IPS-NIHi11 (cell line): ENCODE data around the gene ATG101.
A peak's percentile ranks its signal among the peaks of the same experiment; 100 is the strongest.
"Not testable (repeated sequence)": the region's sequence is repeated elsewhere in the genome, so short reads cannot be mapped to it uniquely, and the experiment has no call there.

Experiments used
- DNase-seq: peaks from one replicate; pipeline ENCODE4 v3.0.0; 2012; ENCODE audit warnings: mixed read lengths, low spot score

Gene ATG101

DNA sequence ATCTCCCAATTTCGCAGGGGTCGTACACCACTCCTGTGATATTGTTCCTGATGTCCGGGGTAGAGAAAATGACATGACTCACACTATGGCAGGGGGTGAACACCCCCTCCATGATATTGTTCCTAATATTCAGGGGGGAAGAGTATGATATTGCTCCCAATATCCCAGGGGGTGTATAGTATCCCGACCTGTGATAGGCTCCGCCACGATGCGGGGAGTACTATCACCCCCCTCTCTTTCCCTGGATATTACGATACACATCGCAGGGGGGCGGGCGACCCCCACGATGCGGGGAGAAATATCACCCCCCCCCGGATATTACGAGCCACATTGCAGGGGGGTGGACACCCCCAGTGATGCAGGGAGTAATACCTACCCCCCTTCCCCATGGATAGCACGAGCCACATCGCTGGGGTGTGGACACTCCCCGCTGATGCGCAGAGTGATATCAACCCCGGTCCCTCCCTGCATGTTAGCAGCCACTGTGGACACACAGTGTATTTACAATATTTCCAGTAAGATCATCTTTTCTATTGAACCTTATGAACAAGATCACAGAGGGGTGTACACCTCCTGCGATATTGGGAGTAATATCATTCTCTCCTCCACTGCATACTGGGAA is 27.4 kb downstream of the ATG101 start:
- no peak for DNase-seq

DNA sequence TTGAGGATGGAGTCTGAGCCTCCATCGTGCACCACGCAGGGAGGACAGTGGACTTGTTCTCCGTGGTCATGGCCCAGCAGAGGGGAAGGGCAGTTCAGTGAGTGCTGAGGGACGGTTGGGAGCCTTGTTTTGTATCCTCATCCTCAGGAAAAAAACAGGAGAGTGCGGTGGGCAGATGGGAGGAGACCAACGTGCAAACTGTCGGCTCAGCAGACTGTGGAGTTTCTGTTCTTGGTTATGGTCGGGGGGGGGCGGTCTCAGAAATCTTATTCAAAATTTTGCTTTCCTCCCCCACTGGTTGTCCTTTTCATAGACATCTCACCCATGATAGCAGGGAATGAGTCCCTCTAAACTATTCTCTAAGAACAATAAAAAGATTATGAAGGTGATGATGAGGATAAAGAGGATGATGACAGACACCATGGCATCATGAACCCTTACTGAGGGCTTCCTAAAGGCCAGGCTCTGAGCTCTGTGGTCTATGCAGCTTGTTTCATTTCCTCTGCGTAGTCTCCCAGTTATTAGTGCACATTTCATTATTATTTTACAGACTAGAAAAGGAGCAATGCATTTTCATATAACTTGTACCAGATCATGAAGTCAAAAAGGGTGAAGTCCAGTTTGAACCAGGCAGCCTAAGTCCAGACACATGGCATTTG is 34.8 kb downstream of the ATG101 start:
- not testable (repeated sequence) for DNase-seq

DNA sequence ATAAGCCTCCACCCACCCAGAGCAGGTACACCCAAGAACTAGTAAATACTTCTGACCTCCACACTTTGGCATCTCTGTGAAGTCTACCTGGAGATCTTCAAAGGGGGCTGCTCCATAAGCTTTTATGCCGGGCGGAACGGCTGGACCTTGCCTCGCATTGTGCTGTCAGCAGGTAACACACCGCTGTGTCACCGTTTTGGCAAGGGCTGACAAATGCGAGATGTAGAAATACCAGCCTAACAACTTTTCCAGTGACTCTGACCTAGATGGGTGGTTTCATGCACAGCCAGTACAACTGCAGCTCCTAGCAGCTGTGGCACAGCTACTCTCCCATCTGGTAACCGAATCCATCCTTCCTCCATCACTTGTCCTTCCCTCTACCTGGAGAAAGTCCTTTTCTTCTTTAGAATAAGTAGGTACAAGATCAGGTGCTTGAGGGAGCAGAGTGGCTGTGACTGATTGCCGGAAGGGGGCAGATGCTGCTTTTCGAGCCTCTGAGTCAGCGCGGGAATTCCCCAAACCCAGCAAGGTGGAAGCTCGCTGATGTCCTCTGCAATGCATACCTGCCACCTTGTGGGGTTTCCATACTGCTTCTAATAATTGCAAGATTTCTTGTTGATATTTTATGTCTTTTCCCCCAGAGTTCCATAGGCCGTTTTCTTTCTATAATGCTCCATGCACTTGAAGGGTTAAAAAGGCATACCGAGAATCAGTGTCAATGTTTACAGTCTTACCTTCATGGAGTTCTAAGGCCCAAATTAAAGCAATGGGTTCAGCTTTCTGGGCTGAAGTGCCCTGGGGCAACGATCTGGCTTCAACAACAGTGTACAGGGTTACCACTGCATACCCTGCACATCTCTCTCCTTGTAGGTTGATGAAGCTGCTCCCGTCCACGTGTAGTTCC is 46.7 kb downstream of the ATG101 start:
- DNase-seq: not testable (repeated sequence)

DNA sequence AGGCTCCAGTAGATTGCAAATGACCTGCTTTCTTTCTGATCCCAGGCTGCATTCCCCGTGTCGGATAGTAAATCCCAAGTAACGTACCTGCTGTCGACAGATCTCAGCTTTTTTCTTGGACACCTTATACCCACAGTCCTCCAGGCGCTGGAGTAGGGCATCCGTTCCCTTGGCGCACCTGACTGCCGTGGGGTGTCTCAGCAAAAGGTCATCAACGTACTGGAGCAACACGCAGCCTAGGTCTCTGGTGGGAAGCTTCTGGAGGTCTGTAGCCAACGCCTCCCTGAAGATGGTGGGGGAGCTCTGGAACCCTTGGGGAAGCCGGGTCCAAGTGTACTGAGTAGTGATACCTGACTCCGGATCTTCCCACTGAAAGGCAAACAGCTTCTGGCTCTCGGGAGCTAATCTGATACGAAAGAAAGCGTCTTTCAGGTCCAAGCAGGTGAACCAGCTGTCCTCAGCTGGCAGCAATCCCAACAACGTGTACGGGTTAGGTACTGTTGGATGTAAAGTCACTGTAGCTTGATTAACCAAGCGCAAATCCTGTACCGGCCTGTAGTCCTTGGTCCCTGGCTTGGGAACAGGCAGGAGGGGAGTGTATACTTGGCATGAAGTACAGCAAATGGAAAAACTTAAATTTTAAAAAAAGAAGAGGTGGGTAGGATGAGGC is 48.2 kb downstream of the ATG101 start:
- not testable (repeated sequence) for DNase-seq

DNA sequence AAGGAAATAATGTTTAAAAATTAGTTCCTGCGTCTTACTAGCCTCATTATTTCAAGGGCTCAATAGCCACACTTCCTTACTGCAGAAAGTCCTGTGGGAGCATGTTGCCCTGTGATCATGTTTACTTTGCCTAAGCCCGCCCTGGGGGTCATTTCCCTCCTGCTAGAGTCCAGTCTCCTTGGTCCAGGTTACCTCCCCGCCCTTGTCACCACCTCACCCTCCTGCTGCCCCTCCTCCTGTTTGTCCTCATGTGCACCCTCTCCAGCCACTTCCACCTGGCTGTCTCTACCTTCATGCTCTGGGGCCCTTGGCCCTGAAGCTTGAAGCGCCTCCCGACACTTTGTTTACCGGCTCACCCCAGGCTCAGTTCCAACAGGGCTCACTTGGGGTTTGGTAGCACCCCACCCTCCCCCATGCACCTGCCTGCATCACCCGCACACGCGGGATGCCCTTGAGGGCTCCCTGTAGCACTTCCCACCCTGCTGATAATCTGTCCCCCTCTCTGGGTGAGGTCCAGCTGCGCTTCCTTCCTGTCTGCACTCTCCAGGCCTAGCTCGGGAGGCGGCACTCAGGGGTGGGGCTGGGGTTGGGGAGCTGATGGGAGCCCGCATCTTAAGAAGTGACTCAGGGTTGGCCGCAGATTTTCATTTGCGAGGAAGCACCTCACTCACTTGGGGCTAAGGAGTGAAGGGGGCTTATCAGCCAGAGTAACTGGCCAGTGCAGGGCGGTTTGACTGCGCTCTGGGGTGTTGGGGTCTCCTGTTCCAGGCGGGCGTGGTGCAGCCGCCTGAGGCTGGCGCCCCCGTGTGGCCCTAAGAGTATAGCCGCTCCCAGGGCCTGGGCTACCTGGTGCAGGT is 49.8 kb downstream of the ATG101 start:
- peak; percentile 90 for DNase-seq

DNA sequence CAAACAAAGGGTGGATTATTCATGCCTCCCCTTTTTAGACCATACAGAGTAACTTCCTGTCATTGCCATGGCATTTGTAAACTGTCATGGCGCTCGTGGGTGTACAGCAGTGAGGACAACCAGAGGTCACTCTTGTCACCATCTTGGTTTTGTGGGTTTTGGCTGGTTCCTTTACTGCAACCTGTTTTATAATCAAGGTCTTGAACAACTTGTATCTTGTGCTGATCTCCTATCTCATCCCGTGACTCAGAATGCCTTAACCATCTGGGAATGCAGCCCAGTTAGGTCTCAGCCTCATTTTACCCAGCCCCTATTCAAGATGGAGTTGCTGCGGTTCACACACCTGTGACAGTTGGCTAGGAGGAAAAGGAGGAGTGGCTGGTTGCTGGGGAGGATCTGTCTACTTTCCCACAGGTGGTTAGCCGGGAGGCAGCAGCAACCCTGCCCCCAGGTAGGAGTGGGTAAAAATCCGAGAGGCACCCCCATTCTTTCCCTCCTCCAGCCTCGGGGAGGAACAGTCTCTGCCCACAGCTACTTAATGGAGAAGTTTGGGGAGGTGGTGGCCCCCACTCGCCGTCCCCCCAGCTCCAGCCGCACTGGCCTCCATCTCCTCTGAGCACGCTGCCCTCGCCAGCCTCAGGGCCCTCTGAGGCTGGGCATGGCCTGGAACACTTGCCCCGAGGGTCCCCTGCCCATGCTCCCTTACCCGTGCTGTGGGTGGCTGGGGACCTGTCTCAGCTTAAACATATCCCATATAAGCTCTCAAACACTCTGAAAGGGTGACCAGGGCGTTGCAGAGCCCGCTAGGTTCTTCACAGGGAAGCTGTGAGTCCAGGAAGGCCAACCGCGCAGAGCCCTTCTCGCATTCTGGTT is 51.4 kb downstream of the ATG101 start:
- no peak for DNase-seq

DNA sequence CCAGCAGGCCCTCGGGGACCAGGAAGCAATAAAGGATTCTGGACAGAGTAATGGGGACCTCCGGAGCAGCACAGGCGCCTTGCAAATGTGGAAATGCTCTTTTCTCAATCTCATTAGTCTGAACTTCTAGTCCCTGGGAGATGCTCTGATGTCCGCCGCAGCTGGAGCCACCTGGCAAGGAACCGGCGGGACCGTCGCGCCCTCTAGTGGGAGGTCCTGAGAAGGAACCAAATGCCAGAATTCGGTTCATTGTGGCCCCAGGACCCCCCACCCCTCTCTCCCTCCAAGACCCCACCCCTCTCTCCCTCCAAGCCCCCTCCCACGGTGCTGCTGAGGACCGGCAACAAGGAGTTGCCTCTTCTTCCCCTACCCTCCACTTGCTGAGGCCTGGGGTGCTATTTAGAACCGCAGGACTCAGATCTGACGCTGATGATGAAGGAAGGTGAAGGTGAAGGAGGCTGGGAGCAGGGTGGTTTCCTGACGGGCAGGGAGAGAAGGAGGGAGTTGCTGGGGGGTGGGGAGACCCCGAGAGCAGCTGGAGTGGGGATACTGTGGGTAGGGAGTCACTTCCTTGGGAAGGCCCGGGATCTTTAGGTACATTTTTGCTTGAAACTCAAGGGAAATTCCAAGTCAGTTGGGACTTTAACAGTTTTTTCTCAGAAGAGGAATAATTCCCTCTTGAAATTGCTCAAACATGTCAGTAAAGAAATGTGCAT is 52.2 kb downstream of the ATG101 start:
- DNase-seq: peak; percentile 78

DNA sequence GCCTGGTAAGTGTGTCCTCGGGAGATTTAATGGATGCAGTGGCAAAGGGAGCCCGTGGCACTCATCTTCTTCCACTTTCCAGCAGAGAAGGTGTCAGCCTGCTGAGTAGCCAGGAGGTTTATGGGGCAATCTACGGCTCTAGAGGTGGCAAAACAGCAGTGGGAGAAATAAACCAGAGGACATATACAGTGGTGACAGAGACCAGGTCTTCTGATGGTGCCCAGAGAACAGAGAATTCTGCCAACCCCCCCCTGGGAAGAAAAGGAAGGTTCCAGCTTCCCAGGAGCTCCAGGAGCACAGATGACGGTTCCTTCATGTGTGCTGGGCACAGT is 52.7 kb downstream of the ATG101 start:
- no peak for DNase-seq

DNA sequence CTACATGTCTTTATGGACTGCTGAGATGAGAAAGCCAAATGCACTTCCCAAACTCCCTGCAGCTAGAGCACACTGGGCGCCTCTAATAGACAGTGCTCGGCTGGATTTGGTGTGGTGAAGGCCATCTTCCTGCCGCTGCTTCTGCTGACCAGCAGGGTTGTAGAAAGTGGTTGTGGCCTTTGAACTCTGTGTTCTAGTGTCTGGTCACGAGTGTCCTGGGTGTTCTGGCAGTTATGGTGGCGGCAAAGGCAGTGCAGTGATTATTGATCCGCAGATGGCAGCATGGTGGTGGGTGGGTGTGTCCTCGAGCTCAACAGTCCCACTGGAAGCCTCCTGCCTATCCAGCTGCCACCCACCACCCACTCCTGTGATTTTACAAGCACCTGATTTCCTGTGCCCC is 53.1 kb downstream of the ATG101 start:
- DNase-seq: no peak

DNA sequence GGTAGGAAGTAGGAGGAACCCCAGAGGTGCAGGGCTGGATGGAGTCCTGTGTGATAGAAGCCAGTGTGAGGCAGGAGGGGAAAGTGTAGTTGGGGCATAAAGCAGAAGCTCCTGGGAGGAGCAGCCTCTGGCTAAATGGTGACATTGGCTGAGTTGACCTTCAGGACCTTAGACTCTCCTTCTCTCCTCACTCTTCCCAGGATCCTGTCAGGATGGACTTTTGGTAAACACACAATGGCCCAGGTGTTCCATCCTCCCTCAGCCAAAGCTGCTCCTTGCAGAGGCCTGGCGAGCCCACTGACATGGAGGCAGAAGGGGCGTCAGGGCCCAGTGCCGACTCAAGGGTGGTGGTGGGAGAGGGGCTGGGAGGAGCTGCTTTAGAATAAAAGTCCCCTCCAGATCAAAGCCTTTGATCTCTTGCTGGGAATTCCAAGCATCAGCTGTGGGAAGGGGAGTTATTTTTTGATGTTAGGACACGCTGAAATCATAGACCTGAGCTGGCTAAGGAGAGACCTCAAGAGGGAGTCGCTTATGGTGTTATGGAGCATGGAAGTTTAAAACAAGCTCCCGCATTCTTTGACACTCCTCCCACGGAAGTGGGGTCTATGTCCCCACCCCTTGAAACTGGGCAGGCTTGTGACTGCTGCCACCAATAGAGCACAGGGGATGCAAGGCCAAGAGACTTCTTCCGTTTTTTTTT is 53.9 kb downstream of the ATG101 start:
- peak; percentile 29 for DNase-seq

DNA sequence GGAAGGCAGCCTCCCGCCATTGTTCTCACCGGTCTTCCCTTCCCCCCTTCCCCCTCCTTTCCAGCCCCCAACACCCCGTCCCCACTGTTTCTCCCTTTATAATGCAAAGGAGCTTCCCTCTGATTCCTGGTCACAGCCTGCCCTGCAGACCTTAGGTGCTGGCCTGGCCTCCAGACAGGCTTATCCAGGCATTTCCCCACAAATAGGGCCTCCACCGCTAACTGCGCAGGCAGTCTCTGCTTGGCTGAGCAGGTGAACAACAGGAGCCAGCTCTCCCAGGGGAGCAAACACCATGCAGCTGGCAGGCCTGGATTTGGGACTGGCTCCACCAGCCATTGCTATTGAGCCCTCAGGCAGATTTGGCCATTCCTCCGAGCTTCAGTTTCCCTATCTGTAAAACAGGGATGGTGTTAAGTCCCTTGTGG is 55.7 kb downstream of the ATG101 start:
- DNase-seq: peak; percentile 81

DNA sequence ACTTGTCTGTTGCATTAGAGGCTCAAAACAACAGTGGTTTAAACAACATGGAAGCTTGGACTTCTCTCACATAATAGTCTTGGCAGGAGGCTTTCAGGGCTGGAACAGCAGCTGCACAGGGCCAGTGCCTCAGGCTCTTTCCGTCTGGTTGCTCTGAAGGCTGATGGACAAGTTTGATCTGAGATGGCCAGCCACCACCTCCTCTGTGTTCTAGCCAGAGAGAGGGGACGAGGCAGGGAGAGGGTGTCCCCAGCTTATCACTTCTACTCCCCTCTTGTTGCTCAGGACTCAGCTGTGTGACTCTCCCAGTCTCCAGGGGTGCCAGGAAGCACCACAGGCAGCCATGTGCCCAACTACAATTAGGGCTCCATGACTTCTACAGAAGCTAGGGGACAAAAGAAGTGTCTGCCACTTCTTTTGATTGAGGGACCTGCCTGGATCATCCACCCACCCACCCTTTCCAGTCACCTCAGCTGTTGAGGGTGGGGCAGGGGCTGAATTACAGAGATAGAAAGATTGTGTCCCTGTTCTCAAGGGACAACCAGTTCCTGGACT is 56.3 kb downstream of the ATG101 start:
- DNase-seq: peak; percentile 14
